OCI-LY1 (cell line): ENCODE results near the gene RBMS1.

Experiments used
- H2AFZ ChIP-seq: fragments of 200-600 bp; sonication (generic), shearing (Covaris generic); 2 replicates; pipeline ENCODE4 v1.6.0; 2014; ENCODE audit warnings: antibody characterized with exemption, mild to moderate bottlenecking, low read length
- H3F3A ChIP-seq: fragments of 200-600 bp; sonication (generic), shearing (Covaris generic); 2 replicates; pipeline ENCODE4 v1.6.0; 2014; ENCODE audit warnings: mild to moderate bottlenecking, antibody characterized with exemption, low read length, moderate library complexity; ENCODE audit not compliant: insufficient read depth
- H3K27ac ChIP-seq: fragments of 200-600 bp; sonication (generic); 2 replicates; pipeline ENCODE4 v1.5.1; 2014; ENCODE audit warnings: low read length, mixed run types, mild to moderate bottlenecking, low read depth; ENCODE audit not compliant: poor library complexity, severe bottlenecking
- H3K27me3 ChIP-seq: fragments of 200-600 bp; sonication (generic); 2 replicates; pipeline ENCODE4 v1.6.0; 2014; ENCODE audit warnings: antibody characterized with exemption, mild to moderate bottlenecking, low read length, moderate library complexity; ENCODE audit not compliant: insufficient read depth
- H3K36me3 ChIP-seq: fragments of 200-600 bp; sonication (generic); 2 replicates; pipeline ENCODE4 v1.6.1; 2014; ENCODE audit warnings: mild to moderate bottlenecking, antibody characterized with exemption, low read length, moderate library complexity, mixed read lengths; ENCODE audit not compliant: insufficient read depth
- H3K4me1 ChIP-seq: fragments of 200-600 bp; sonication (generic); 2 replicates; pipeline ENCODE4 v1.5.1; 2014; ENCODE audit warnings: mild to moderate bottlenecking, low read length, moderate library complexity; ENCODE audit not compliant: insufficient read depth, severe bottlenecking
- H3K4me2 ChIP-seq: fragments of 200-600 bp; sonication (generic), shearing (Covaris generic); 2 replicates; pipeline ENCODE4 v1.6.1; 2014; ENCODE audit warnings: low read length
- H3K4me3 ChIP-seq: fragments of 200-600 bp; sonication (generic); 2 replicates; pipeline ENCODE4 v1.5.1; 2014; ENCODE audit warnings: low read length, low read depth, mild to moderate bottlenecking, mixed read lengths; ENCODE audit not compliant: poor library complexity, severe bottlenecking
- H3K79me2 ChIP-seq: fragments of 200-600 bp; shearing (Covaris generic); 2 replicates; pipeline ENCODE4 v1.6.1; 2016; ENCODE audit warnings: mixed run types, low read length, mixed read lengths; ENCODE audit not compliant: insufficient read depth
- H3K9ac ChIP-seq: fragments of 200-600 bp; sonication (generic), shearing (Covaris generic); 2 replicates; pipeline ENCODE4 v1.6.1; 2014; ENCODE audit warnings: mild to moderate bottlenecking, low read length, mixed read lengths
- H3K9me2 ChIP-seq: fragments of 200-600 bp; sonication (generic), shearing (Covaris generic); 2 replicates; pipeline ENCODE4 v1.6.1; 2014; ENCODE audit warnings: low read depth, mild to moderate bottlenecking, low read length, mixed read lengths
- H3K9me3 ChIP-seq: fragments of 200-600 bp; shearing (Covaris generic); 2 replicates; pipeline ENCODE4 v1.6.1; 2014; ENCODE audit warnings: low read length, mixed read lengths
- H4K20me1 ChIP-seq: fragments of 200-600 bp; sonication (generic), shearing (Covaris generic); 2 replicates; pipeline ENCODE4 v1.6.0; 2016; ENCODE audit warnings: mild to moderate bottlenecking, low read length; ENCODE audit not compliant: insufficient read depth
- EZH2 ChIP-seq: fragments of 200-600 bp; sonication (generic), shearing (Covaris generic); IDR thresholded peaks from 2 replicates; pipeline ENCODE4 v1.8.0; 2017; ENCODE audit warnings: borderline replicate concordance, mixed run types, mild to moderate bottlenecking, antibody characterized with exemption, low read length, moderate library complexity, mixed read lengths
- TF ChIP-seq, protein P1 (sequence below): fragments of 200-600 bp; sonication (generic), shearing (Covaris generic); IDR thresholded peaks from 2 replicates; pipeline ENCODE4 v1.5.1; 2017; ENCODE audit warnings: mild to moderate bottlenecking, antibody characterized with exemption, low read length, moderate library complexity, mixed read lengths

RBMS1 gene

GRCh38 chr2:160305081-160305750, 188.4 kb downstream of the RBMS1 start:
- H3K36me3 ChIP-seq: no peaks in the 10 kb centered on the region
- no peak overlapping the region for H3K27ac ChIP-seq
- no peaks in the 10 kb centered on the region for H3K27me3 ChIP-seq

GRCh38 chr2:160303527-160303926, 190.1 kb downstream of the RBMS1 start:
- no peaks in the 10 kb centered on the region for H3K79me2 ChIP-seq
- no peaks in the 10 kb centered on the region for H3K4me1 ChIP-seq
- no peak overlapping the region for H3K4me2 ChIP-seq
- no peaks in the 10 kb centered on the region for H3K9me3 ChIP-seq
- no peaks in the 10 kb centered on the region for H3F3A ChIP-seq
- no peaks in the 10 kb centered on the region for H3K9me2 ChIP-seq
- H2AFZ ChIP-seq: no peak overlapping the region
- no peaks in the 10 kb centered on the region for H4K20me1 ChIP-seq
- no peak for TF ChIP-seq EZH2
- TF ChIP-seq, protein P1, sequence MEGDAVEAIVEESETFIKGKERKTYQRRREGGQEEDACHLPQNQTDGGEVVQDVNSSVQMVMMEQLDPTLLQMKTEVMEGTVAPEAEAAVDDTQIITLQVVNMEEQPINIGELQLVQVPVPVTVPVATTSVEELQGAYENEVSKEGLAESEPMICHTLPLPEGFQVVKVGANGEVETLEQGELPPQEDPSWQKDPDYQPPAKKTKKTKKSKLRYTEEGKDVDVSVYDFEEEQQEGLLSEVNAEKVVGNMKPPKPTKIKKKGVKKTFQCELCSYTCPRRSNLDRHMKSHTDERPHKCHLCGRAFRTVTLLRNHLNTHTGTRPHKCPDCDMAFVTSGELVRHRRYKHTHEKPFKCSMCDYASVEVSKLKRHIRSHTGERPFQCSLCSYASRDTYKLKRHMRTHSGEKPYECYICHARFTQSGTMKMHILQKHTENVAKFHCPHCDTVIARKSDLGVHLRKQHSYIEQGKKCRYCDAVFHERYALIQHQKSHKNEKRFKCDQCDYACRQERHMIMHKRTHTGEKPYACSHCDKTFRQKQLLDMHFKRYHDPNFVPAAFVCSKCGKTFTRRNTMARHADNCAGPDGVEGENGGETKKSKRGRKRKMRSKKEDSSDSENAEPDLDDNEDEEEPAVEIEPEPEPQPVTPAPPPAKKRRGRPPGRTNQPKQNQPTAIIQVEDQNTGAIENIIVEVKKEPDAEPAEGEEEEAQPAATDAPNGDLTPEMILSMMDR: no peak
- H3K9ac ChIP-seq: no peak overlapping the region
- H3K27ac ChIP-seq: no peak overlapping the region
- no peaks in the 10 kb centered on the region for H3K36me3 ChIP-seq
- H3K27me3 ChIP-seq: no peaks in the 10 kb centered on the region
- H3K4me3 ChIP-seq: no peak overlapping the region

More at GRCh38 chr2:160305081-160305750, 188.4 kb downstream of the RBMS1 start:
- H3K4me2 ChIP-seq: no peak overlapping the region
- H2AFZ ChIP-seq: no peak overlapping the region
- TF ChIP-seq, protein P1: no peak
- TF ChIP-seq EZH2: no peak
- H3K9me3 ChIP-seq: no peaks in the 10 kb centered on the region
- H3K9ac ChIP-seq: no peak overlapping the region
- no peaks in the 10 kb centered on the region for H3K4me1 ChIP-seq
- no peak overlapping the region for H3K4me3 ChIP-seq
- no peaks in the 10 kb centered on the region for H3K9me2 ChIP-seq
- no peaks in the 10 kb centered on the region for H3F3A ChIP-seq
- H3K79me2 ChIP-seq: no peaks in the 10 kb centered on the region
- H4K20me1 ChIP-seq: no peaks in the 10 kb centered on the region

GRCh38 chr2:160303076-160303475, 190.5 kb downstream of the RBMS1 start:
- H3K79me2 ChIP-seq: no peaks in the 10 kb centered on the region
- no peaks in the 10 kb centered on the region for H3F3A ChIP-seq
- TF ChIP-seq EZH2: no peak
- TF ChIP-seq, protein P1: no peak
- H3K4me2 ChIP-seq: no peak overlapping the region
- H2AFZ ChIP-seq: no peak overlapping the region
- no peaks in the 10 kb centered on the region for H3K36me3 ChIP-seq
- H3K27ac ChIP-seq: no peak overlapping the region
- H3K4me1 ChIP-seq: no peaks in the 10 kb centered on the region
- no peaks in the 10 kb centered on the region for H3K27me3 ChIP-seq
- no peak overlapping the region for H3K9ac ChIP-seq
- H3K4me3 ChIP-seq: no peak overlapping the region
- H3K9me3 ChIP-seq: no peaks in the 10 kb centered on the region
- H3K9me2 ChIP-seq: no peaks in the 10 kb centered on the region
- no peaks in the 10 kb centered on the region for H4K20me1 ChIP-seq
